Measurements from ENCODE around the gene CEACAM16.
"Not testable (repeated sequence)": the region's sequence is repeated elsewhere in the genome, so short reads cannot be mapped to it uniquely, and the experiment has no call there.

The CEACAM16 gene

GRCh38 chr19:44666852-44667556 is 31.9 kb upstream of the CEACAM16 start:
- no peak for TF ChIP-seq CTCF (IDR thresholded peaks at IDR 0.05; ENCODE audit: control insufficient read depth, extremely low read depth, insufficient read depth)
- no peak for DNase-seq (ENCODE audit: low read depth)
- no peak overlapping the region for H3K4me3 ChIP-seq (ENCODE audit: low read depth, low read length)

- H3K4me3 ChIP-seq (ENCODE audit: low read depth, low read length), result no peak overlapping the region
- DNase-seq (ENCODE audit: low read depth), result no peak
- TF ChIP-seq CTCF (IDR thresholded peaks at IDR 0.05; ENCODE audit: control insufficient read depth, extremely low read depth, insufficient read depth), result no peak
Observed at GRCh38 chr19:44668985-44669764, 29.8 kb upstream of the CEACAM16 start.

GRCh38 chr19:44670027-44670426 is 28.9 kb upstream of the CEACAM16 start:
- H3K4me3 ChIP-seq (ENCODE audit: low read depth, low read length), result not testable (repeated sequence)

GRCh38 chr19:44671400-44671799 is 27.6 kb upstream of the CEACAM16 start, which contains the start of gene CEACAM19:
Gene CEACAM19 (plus strand): TSS chr19:44671482. CDS start chr19:44671932, 450 bp downstream.
- no peak for TF ChIP-seq CTCF (IDR thresholded peaks at IDR 0.05; ENCODE audit: control insufficient read depth, extremely low read depth, insufficient read depth)
- H3K4me3 ChIP-seq (ENCODE audit: low read depth, low read length), result no peak within 1 kb of the TSS
- no peak for DNase-seq (ENCODE audit: low read depth)

More at GRCh38 chr19:44670027-44670426, 28.9 kb upstream of the CEACAM16 start:
- DNase-seq (ENCODE audit: low read depth), result not testable (repeated sequence)

- no peak for DNase-seq (ENCODE audit: low read depth)
- no peak for TF ChIP-seq CTCF (IDR thresholded peaks at IDR 0.05; ENCODE audit: control insufficient read depth, extremely low read depth, insufficient read depth)
- H3K4me3 ChIP-seq (ENCODE audit: low read depth, low read length), result no peak overlapping the region
Observed at GRCh38 chr19:44672226-44672625, 26.7 kb upstream of the CEACAM16 start.

- DNase-seq (ENCODE audit: low read depth), result no peak
- no peak for TF ChIP-seq CTCF (IDR thresholded peaks at IDR 0.05; ENCODE audit: control insufficient read depth, extremely low read depth, insufficient read depth)
- no peak overlapping the region for H3K4me3 ChIP-seq (ENCODE audit: low read depth, low read length)
Observed at GRCh38 chr19:44673510-44673909, 25.4 kb upstream of the CEACAM16 start.

GRCh38 chr19:44675521-44675920 is 23.4 kb upstream of the CEACAM16 start:
- TF ChIP-seq CTCF (IDR thresholded peaks at IDR 0.05; ENCODE audit: control insufficient read depth, extremely low read depth, insufficient read depth), result no peak
- no peak for DNase-seq (ENCODE audit: low read depth)
- H3K4me3 ChIP-seq (ENCODE audit: low read depth, low read length), result no peak overlapping the region
